ENCODE measurements around the gene EML4.

DNA sequence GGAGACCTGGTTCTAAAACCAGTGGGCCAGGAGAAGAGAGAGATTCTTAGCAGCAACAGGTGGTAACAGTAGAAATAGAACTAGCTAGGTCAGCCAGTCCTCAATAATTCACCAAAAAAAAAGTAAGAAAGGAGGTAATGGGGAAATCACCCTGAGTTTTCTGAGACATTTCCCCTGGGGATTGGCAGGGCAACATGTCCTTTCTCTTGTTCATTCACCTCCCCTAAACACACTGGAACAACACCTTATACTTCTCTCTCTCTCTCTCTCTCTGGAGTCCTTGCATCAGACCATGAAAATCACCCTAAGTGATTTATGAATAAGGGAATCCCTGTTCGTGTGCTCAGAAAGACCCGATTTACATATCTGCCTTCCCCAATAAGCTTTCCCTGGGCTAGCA lies 127.1 kb downstream of the EML4 start:
- TF ChIP-seq, protein P1, sequence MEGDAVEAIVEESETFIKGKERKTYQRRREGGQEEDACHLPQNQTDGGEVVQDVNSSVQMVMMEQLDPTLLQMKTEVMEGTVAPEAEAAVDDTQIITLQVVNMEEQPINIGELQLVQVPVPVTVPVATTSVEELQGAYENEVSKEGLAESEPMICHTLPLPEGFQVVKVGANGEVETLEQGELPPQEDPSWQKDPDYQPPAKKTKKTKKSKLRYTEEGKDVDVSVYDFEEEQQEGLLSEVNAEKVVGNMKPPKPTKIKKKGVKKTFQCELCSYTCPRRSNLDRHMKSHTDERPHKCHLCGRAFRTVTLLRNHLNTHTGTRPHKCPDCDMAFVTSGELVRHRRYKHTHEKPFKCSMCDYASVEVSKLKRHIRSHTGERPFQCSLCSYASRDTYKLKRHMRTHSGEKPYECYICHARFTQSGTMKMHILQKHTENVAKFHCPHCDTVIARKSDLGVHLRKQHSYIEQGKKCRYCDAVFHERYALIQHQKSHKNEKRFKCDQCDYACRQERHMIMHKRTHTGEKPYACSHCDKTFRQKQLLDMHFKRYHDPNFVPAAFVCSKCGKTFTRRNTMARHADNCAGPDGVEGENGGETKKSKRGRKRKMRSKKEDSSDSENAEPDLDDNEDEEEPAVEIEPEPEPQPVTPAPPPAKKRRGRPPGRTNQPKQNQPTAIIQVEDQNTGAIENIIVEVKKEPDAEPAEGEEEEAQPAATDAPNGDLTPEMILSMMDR (IDR thresholded peaks at IDR 0.05), result no peak
- no peak for TF ChIP-seq POLR2A (IDR thresholded peaks at IDR 0.05)

Measured in heart left ventricle (tissue), 13 donors.